T-helper 17 cell (primary cell): ENCODE data around the gene S100A16. TPM values are rescaled to one million over a fixed set of nuclear protein-coding genes. Genes with fewer than 3 reads are reported as not detected.
"Not testable (repeated sequence)": the region's sequence is repeated elsewhere in the genome, so short reads cannot be mapped to it uniquely, and the experiment has no call there.

Experiments
- ATAC-seq: fragments of 150-1000 bp; cut with Tn5 transposase; 2 replicates; pipeline ENCODE4 v1.10.0; 2021; ENCODE audit warnings: mild to moderate bottlenecking, moderate library complexity
- DNase-seq, 3 donors: peaks; one replicate each; pipeline versions ENCODE4 v3.0.0 to v3.0.0-alpha.2; 2020 to 2021
- H3K9me3 ChIP-seq: one replicate; pipeline ENCODE4 v1.7.0; 2013; ENCODE audit warnings: low read length, mild to moderate bottlenecking; ENCODE audit not compliant: control insufficient read depth, poor library complexity, severe bottlenecking
- H3K27ac Mint-ChIP-seq: one replicate; pipeline ENCODE4 v1.8.0; 2022; ENCODE audit warnings: mild to moderate bottlenecking, moderate library complexity, mixed read lengths
- H3K27me3 Mint-ChIP-seq: one replicate; pipeline ENCODE4 v1.8.0; 2022; ENCODE audit warnings: mixed read lengths
- H3K36me3 Mint-ChIP-seq: one replicate; pipeline ENCODE4 v1.8.0; 2022; ENCODE audit warnings: low read depth, mixed read lengths
- H3K4me1 Mint-ChIP-seq: one replicate; pipeline ENCODE4 v1.8.0; 2022; ENCODE audit warnings: mild to moderate bottlenecking, mixed read lengths
- H3K4me3 Mint-ChIP-seq: one replicate; pipeline ENCODE4 v1.8.0; 2022; ENCODE audit warnings: mild to moderate bottlenecking, moderate library complexity, mixed read lengths
- total RNA-seq, 4 donors: library from RNA in 2 of 4; stranded (reverse) in 2 of 4; gene quantifications; one replicate each; pipeline ENCODE4 v1.2.3 and lab custom pipeline; 2022 to 2026

Gene S100A16
- total RNA-seq, 2 donors from 2014 or later = not detected

DNA sequence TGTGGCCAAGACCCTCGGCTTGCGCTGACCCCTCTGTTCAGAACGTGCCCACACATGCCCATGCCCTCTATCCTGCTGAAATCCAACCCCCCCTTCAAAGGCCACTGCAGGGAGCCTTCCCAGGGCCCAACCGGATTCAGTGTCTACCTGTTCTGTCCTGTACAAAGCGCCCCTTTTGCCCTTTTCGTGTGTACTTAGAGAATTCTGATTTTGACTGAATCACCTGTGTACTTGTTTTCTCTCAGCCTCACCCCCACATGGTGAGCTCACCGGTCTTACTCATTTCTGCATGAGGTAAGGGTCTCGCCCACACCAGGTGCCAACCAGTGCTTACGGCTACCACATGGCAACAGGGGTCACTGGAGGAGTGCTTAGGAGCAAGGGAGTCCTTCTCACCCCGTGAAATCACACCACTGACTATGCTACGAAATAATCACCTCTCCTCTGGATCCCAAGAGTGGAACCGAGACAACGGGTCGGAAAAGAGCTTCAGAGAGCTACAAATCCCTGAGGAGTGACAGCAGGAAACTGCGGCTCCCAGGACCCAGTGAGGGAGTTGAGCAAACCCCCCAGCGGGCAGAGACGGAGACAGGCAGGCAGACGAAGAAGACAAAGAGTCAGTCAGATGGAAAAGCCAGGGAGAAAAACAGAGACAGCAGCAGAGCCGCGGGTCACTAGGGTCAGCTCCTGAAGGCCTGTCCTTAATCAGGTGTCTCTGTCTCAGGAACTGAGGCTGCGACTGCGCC is 45.1 kb downstream of the S100A16 start:
- ATAC-seq = no peak
- no peaks in the 10 kb centered on the region for H3K27me3 Mint-ChIP-seq
- DNase-seq = no peak
- no peaks in the 10 kb centered on the region for H3K9me3 ChIP-seq
- H3K36me3 Mint-ChIP-seq = no peaks in the 10 kb centered on the region
- H3K4me1 Mint-ChIP-seq = peaks cover 30% of the 10 kb centered on the region
- H3K27ac Mint-ChIP-seq = peak overlapping the region; percentile 69
- peak overlapping the region; percentile 41 for H3K4me3 Mint-ChIP-seq

DNA sequence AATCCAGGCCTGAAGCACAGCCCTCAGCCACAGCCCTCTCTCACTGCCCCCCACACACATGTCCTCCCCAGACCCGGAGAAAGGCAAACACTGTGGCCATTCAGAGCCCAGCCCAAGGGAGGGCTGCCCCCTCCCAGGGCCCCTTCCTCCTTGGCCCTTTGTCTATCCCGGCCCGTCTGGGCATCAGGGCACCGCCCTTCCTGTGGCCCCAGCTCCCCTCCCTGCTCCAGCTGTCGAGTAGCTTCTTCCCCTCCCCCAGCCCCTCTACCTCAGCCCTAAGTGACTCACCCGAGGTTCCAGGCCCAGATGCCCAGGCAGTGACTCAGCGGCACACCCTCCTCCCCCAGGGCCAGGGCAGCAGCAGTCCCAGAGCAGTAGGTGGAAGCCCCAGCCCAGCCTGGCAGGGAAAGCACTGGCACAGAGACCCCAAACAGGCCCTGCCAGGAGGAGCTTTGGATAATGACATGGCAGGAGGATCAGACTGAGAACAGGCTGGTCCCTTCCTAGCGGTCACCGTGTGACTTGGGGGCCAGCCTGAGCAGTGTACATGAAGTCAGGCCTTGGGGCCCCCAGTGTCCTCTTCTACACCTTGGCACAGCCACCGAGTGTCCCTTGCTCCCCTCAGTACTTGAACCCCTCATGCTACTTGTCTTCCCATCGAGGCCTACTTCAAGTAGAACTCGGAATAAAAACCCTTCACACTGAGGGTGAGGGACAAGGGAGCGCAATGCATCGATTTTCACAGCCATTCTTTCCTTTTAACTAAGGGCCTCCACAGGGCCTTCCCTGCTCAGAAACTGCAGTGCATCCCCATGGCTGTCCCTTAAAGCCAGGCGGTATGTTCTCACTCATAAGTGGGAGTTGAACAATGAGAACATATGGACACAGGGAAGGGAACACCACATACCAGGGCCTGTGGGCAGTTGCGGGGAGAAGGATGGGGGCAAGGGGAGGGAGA is 46.2 kb downstream of the S100A16 start:
- peak; percentile 41 to 77 (median 58) for DNase-seq
- H3K4me1 Mint-ChIP-seq = peaks cover 27% of the 10 kb centered on the region
- H3K27me3 Mint-ChIP-seq = no peaks in the 10 kb centered on the region
- H3K4me3 Mint-ChIP-seq = peak overlapping the region; percentile 76
- H3K27ac Mint-ChIP-seq = peak overlapping the region; percentile 96
- H3K9me3 ChIP-seq = no peaks in the 10 kb centered on the region
- peak; percentile 87 for ATAC-seq
- no peaks in the 10 kb centered on the region for H3K36me3 Mint-ChIP-seq

DNA sequence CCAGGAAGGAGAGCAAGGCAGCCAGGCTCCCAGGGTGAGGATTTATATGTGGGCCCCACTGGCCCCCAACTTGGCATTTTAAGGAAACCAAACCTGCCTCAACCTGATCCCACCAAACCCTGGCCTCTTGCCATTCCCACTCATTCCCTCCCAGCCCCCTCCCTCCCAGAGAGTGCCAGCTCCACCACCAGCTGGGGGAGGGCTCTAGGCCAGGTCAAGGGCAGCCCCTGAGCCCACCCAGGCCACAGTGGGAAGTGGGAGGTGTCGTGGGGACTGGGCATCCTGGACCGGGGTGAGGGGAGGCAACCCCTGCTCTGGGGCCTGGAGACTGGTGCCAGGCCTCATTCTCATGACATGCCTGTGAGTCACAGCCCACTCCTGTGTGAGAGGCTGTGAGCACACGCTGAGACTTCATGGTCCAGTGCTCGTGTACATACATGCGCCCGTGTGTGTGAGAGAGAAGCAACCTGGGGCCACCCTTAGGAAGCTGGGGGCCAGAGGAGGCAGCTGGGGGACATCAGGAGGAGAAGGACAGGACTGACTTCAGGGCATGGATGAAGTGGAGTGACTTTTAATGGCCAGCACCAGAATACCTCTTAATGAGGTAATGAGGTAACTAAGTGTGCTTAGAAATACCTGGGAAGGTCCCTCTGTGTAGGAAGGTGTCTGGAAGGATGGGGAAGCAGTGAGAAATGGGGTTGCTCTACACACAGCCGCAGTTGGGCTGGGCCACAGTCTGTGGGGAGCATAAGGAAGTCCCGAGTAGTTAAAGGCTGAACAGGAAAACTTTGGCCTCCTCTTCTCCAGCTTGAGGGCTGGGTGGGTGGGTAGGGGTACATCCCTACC is 47.2 kb downstream of the S100A16 start, which contains the start of gene S100A2:
S100A2 (minus strand) TSS at position 316 of the 846 bp plus-strand sequence. CDS start 1,967 bp downstream, outside the sequence.
- H3K4me3 Mint-ChIP-seq = peak within 1 kb of the TSS; percentile 76
- peak within 1 kb of the TSS; percentile 96 for H3K27ac Mint-ChIP-seq
- H3K4me1 Mint-ChIP-seq = peaks cover 27% of the 10 kb centered on the region
- DNase-seq = no peak
- H3K27me3 Mint-ChIP-seq = no peaks in the 10 kb centered on the region
- ATAC-seq = peak; percentile 59
- H3K36me3 Mint-ChIP-seq = no peaks in the 10 kb centered on the region
- no peaks in the 10 kb centered on the region for H3K9me3 ChIP-seq

DNA sequence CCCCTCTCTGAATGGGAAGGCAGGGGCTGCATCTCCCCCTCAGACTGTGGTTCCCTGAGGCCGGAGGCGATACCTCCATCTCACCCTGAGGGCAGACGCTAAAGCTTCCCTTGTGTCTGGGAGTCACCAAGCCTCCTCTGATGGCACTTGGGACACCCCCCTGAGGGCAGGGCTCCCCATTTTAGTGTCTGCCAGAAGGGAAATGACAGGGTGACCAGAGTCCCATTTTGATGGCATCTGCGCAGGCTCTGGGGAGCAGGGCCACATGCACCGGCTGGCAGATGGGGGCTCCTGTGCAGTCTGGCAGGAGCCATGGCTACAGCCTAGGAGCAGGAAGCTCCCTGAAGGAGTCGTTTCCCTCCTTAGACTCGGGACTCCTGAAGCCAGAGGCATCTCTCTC is 48.9 kb downstream of the S100A16 start:
- DNase-seq (no peak), ATAC-seq (no peak)
- Mint-ChIP-seq H3K4me1 (peaks cover 24% of the 10 kb centered on the region), H3K27ac (no peak overlapping the region), H3K4me3 (no peak overlapping the region), H3K27me3 (no peaks in the 10 kb centered on the region), H3K36me3 (no peaks in the 10 kb centered on the region)
- H3K9me3 ChIP-seq = no peaks in the 10 kb centered on the region

DNA sequence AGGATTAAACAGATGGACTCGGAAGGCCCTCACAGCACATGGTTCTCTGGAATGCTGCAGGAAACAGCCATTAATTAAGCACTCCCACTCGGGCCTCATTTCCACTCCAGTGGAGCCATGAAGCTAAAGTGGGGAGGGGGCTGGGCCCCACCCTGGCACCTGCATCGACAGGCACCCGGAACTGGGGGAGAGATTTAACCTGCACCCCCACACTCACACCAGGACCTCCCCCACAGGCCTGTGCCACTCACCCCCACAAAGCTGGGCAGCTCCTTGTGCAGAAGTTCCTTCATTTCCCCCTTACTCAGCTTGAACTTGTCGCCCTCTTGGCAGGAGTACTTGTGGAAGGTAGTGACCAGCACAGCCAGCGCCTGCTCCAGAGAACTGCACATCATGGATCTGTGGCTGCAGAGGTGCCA is 49.4 kb downstream of the S100A16 start:
- Mint-ChIP-seq H3K4me3 (no peak overlapping the region), H3K4me1 (peaks cover 20% of the 10 kb centered on the region)

DNA sequence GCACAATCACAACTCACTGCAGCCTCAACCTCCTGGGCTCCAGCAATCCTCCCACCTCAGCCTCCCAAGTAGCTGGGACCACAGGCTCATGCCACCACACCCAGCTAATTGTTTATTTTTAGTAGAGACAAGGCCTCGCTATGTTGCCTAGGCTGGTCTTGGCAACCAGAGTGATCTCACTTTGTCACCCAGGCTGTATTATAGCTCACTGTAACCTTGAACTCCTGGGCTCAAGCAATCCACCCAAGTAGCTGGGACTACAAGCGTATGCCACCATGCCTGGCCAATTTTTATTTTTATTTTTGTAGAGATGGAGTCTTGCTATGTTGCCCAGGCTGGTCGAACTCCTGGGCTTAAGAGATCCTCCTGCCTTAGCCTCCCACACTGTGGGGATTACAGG is 50.9 kb downstream of the S100A16 start:
- H3K4me3 Mint-ChIP-seq, H3K27me3 Mint-ChIP-seq, H3K36me3 Mint-ChIP-seq, DNase-seq, ATAC-seq, H3K9me3 ChIP-seq, H3K27ac Mint-ChIP-seq: not testable (repeated sequence)
- peaks cover 11% of the 10 kb centered on the region for H3K4me1 Mint-ChIP-seq

More for the DNA sequence above, 49.4 kb downstream of the S100A16 start:
- no peak for DNase-seq
- no peaks in the 10 kb centered on the region for H3K36me3 Mint-ChIP-seq
- ATAC-seq = no peak
- H3K27me3 Mint-ChIP-seq = no peaks in the 10 kb centered on the region
- H3K9me3 ChIP-seq = no peaks in the 10 kb centered on the region
- no peak overlapping the region for H3K27ac Mint-ChIP-seq

DNA sequence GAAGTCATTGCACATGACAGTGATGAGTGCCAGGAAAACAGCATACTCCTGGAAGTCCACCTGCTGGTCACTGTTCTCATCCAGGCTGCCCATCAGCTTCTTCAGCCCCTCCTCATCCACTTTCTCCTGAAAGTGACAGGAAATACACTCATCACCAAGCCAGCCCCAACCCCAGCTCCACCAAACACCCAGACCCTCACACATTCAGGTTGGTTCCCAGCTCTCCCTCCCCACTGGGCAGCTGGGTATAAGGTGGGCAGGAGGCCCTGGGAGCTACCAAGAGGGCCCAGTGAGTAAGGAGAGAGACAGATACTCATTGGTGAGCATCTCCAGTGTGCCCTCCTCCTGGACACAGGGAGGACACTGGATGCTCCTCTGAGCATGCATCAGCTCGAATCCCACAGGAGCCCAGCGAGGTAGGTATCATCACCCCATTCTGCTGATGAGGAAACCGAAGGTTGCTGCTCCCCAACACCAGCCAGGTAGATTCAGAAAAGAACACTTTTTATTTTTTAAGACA is 51.4 kb downstream of the S100A16 start:
- no peak overlapping the region for H3K27ac Mint-ChIP-seq
- H3K4me1 Mint-ChIP-seq = peaks cover 6% of the 10 kb centered on the region
- H3K27me3 Mint-ChIP-seq = no peaks in the 10 kb centered on the region
- H3K4me3 Mint-ChIP-seq = no peak overlapping the region
- no peaks in the 10 kb centered on the region for H3K9me3 ChIP-seq
- ATAC-seq = no peak
- no peak for DNase-seq
- H3K36me3 Mint-ChIP-seq = no peaks in the 10 kb centered on the region

DNA sequence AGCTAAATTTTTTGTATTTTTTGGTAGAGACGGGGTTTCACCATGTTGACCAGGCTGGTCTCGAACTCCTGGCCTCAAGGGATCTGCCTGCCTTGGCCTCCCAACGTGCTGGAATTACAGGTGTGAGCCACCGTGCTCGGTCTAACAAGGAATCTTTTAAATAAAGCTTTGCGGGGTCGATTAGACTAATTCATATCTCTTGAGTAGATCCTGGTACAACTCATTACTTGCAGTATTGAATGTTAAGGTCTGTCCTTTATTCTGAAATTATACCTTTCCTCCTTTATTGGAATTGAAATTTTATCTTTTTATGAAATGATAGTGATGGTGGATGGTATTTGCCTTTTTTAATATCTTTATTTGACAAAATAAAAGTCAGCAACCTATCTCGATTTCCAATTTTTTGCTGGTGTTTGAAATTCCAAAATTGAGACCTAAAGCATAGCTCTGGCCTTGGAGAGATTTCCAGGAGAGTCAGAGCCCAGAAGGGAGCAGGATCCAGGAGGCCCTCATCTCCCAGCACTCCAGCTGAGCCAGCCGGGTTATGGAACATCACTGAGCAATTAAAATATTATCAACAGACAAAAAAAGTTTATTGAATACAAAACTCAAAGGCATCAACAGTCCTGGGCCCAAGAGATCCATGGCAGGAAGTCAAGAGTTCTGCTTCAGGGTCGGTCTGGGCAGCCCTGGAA is 52.0 kb downstream of the S100A16 start:
- no peak for ATAC-seq

DNA sequence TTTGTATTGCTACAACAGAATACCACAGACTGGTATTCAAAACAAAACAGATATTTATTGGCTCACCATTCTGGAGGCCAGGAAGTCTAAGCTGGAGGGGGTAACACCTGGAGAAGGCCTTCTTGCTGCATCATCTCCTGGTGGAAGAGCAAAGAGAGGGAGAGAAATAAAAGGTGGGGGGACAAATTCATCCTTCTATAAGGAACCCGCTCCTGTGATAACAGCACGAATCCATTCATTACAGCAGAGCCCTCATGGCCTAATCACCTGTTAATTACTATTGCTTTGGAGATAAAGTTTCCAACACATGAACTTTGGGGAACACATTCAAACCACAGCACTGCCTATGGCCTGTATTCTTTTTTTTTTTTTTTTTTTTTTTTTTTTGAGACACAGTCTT is 52.7 kb downstream of the S100A16 start:
- Mint-ChIP-seq H3K27ac (no peak overlapping the region), H3K27me3 (no peaks in the 10 kb centered on the region), H3K4me3 (no peak overlapping the region), H3K4me1 (no peaks in the 10 kb centered on the region), H3K36me3 (no peaks in the 10 kb centered on the region)
- no peak for ATAC-seq
- H3K9me3 ChIP-seq = no peaks in the 10 kb centered on the region
- DNase-seq = no peak

More for the DNA sequence above, 52.0 kb downstream of the S100A16 start:
- peaks cover 3% of the 10 kb centered on the region for H3K4me1 Mint-ChIP-seq
- H3K9me3 ChIP-seq = no peaks in the 10 kb centered on the region
- H3K27ac Mint-ChIP-seq = no peak overlapping the region
- H3K4me3 Mint-ChIP-seq = no peak overlapping the region
- no peaks in the 10 kb centered on the region for H3K27me3 Mint-ChIP-seq
- DNase-seq = no peak
- H3K36me3 Mint-ChIP-seq = no peaks in the 10 kb centered on the region

DNA sequence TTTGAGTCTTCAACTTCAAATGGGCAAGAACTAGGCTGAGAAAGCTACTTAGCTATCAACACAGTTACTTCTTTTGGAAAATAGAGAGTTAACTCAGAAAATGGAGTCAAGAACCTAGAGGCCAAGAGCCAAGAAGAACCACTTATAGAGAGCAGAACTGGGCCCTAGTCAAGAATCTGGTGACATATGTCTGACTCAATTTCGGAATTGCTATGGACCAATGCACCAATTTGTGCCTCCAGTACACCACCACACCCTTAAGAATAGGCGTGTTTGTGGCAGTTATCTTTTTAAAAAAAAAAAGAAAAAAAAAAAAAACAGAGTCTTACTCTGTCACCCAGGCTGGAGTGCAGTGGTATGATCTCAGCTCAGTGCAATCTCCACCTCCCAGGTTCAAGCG is 55.1 kb downstream of the S100A16 start:
- Mint-ChIP-seq H3K27ac (no peak overlapping the region), H3K4me1 (peaks cover 8% of the 10 kb centered on the region), H3K27me3 (no peaks in the 10 kb centered on the region), H3K4me3 (no peak overlapping the region), H3K36me3 (no peaks in the 10 kb centered on the region)
- DNase-seq (no peak), ATAC-seq (no peak)
- no peaks in the 10 kb centered on the region for H3K9me3 ChIP-seq
